DND-41 (cell line): ENCODE data around the gene TGM4.

ENCODE experiments used
- EZH2 ChIP-seq: IDR thresholded peaks from 3 replicates; pipeline ENCODE4 v1.6.1; 2012; ENCODE audit warnings: borderline replicate concordance, low read depth, mild to moderate bottlenecking, moderate library complexity, low read length, inconsistent platforms; ENCODE audit not compliant: severe bottlenecking
- TF ChIP-seq, protein P1 (sequence below): IDR thresholded peaks from 2 replicates; pipeline ENCODE4 v1.5.1; 2012; ENCODE audit warnings: borderline replicate concordance, low read length, moderate library complexity, mild to moderate bottlenecking; ENCODE audit not compliant: poor library complexity, severe bottlenecking; ENCODE audit errors: extremely low read depth

DNA sequence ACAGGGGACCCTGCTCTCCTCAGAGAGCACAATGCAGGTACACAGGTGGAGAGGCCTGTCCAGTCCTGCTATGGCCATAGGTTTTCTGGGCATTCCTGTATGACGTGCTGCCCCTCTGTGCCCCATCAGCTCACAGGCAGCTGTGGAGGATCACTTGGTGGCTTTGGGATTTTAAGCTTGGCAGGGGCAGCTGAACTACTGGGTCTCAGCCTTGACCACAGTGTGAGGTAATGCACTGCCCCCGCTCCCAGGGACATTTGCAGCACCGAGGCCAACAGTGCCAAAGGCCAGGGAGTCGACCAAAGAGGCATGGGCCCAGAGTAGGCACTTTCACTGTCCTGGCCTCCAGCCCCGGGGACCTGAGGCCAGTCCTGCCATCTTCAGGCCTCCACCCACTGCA is 55.4 kb downstream of the TGM4 start:
- TF ChIP-seq, protein P1, sequence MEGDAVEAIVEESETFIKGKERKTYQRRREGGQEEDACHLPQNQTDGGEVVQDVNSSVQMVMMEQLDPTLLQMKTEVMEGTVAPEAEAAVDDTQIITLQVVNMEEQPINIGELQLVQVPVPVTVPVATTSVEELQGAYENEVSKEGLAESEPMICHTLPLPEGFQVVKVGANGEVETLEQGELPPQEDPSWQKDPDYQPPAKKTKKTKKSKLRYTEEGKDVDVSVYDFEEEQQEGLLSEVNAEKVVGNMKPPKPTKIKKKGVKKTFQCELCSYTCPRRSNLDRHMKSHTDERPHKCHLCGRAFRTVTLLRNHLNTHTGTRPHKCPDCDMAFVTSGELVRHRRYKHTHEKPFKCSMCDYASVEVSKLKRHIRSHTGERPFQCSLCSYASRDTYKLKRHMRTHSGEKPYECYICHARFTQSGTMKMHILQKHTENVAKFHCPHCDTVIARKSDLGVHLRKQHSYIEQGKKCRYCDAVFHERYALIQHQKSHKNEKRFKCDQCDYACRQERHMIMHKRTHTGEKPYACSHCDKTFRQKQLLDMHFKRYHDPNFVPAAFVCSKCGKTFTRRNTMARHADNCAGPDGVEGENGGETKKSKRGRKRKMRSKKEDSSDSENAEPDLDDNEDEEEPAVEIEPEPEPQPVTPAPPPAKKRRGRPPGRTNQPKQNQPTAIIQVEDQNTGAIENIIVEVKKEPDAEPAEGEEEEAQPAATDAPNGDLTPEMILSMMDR = no peak
- TF ChIP-seq EZH2 = no peak
